CD4-positive, alpha-beta T cell treated with Interleukin-17A for 4 hours (primary cell): ENCODE results near the gene CCDC24.

Experiments used
- DNase-seq: peaks from one replicate; pipeline ENCODE4 v3.0.0-alpha.2; 2020; ENCODE audit warnings: mixed read lengths

The CCDC24 gene

DNA sequence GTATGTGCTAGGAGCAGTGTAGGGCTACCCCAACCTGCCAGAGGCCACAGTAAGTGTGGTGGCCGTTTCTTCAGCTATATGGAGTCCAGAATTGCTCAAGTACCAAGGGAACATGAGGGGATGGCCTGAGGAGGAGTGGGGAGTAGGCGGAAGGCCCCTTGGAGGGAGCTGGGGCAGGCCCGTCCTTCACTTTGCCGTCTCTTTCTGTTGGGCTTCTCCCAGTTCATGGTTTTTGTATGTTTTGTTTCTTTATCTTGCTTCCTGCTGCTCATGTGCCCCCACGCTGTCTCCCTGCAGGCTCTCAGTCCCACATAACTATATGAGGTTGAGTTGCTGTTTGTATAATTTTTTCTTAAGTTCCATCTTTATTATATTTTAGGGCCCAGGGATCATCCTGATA is 27.5 kb upstream of the CCDC24 start:
- no peak for DNase-seq

DNA sequence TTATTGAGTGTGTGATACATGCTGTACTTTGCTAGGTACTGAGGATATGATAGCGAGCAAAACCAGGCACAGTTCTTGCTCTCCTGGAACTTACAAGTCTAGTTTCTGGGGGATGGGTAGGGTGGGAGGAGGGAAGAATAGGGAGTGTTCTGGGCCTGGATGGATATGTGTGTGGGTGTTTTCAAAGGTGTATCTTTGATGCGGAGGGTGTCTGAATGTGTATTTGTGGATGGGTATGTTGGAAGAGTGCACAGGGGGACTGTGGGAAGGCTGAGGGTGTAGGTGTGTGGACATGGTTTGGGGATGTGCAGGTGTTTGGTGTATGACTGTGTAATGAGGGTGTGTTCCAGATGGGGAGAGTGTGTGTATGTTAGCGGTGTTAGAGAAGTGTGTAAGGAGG is 26.1 kb upstream of the CCDC24 start:
- DNase-seq, result no peak

GRCh38 chr1:43968348-43968948 is 23.0 kb upstream of the CCDC24 start:
- peak; percentile 44 for DNase-seq

DNA sequence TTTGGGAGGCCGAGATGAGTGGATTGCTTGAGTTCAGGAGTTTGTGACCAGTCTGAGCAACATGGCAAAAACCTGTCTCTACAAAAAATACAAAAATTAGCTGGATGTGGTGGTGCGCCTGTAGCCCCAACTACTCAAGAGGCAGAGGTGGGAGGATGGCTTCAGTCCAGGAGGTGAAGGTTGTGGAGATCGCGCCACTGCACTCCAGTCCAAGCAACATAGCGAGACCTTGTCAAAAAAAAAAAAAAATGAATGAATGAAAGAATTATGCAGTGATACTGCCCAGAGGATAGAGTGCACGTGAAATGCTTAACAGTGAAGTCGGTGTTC is 22.0 kb upstream of the CCDC24 start:
- no peak for DNase-seq

DNA sequence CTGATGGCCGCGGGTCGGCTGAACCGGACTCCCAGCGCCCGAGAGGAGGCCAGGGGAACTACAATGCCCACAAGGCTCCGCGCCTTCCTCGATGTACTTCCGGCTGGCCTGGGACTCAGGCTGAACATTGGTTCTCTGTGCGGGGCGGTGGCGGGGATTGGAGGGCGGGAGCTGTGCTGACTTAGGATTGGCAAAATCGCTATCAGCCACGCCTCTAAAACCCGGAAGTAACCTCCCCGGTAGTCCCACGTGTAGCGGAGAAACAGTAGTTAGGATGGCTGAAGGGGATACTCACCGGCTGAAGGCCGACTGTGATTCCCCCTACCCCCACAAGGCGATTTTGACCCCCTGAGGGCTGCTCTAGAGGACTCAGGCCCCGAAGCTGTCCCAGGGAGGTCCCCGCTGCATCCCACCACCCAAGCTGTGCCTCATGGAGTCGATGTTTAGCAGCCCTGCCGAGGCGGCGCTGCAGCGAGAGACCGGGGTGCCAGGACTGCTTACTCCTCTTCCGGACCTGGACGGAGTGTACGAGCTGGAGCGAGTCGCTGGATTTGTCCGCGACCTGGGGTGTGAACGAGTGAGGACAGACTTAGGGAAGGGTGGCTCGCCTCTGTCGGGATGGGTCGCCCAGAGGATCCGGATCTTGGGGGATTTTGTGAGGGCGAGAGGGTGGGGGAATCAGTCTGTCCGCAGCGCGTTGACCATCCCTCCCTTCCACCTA is 21.5 kb upstream of the CCDC24 start, which contains the start of gene DPH2:
Gene DPH2 (plus strand): TSS at position 265 of the 721 bp plus-strand sequence. CDS start 166 bp downstream, at position 431.
- DNase-seq, result peak; percentile 96

- no peak for DNase-seq
Observed at GRCh38 chr1:43970502-43970901, 20.9 kb upstream of the CCDC24 start.

- no peak for DNase-seq
Observed at GRCh38 chr1:43970911-43971310, 20.5 kb upstream of the CCDC24 start.

DNA sequence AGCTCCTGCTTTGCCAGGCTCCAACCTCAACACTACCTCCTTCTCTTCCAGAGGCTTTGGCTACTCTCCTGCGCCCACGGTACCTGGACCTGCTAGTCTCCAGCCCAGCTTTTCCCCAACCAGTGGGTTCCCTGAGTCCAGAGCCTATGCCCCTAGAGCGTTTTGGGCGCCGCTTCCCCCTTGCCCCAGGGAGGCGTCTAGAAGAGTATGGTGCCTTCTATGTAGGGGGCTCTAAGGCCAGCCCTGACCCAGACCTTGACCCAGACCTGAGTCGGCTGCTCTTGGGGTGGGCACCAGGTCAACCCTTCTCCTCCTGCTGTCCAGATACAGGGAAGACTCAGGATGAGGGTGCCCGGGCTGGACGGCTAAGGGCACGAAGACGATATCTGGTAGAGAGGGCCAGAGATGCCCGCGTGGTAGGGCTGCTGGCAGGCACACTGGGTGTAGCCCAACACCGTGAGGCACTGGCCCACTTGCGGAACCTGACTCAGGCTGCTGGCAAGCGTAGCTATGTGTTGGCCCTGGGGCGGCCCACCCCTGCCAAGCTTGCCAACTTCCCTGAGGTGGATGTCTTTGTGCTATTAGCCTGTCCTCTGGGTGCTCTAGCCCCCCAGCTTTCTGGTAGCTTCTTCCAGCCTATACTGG is 19.9 kb upstream of the CCDC24 start:
- DNase-seq, result no peak

DNA sequence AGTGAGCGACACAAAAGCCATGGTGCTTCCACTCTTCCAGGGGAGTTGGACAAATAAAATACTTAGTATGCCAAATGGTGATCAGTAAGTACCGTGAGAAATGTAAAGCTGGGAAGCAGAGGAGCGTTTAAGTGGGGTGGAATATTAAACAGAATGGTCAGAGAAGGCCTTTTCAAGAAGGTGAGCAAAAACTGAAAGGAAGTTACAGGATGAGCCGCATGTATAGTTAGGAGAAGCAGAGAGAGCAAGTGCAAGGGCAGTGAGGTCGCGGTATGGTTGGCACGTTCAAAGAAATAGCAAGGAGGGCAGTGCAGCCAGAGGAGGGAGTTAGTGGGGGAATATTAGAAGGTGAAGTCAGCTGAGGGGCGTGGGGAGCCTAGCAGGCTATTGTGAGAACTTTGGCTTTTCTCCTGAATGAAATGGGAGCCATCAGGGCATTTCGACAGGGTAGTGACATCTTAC is 17.4 kb upstream of the CCDC24 start:
- no peak for DNase-seq

DNA sequence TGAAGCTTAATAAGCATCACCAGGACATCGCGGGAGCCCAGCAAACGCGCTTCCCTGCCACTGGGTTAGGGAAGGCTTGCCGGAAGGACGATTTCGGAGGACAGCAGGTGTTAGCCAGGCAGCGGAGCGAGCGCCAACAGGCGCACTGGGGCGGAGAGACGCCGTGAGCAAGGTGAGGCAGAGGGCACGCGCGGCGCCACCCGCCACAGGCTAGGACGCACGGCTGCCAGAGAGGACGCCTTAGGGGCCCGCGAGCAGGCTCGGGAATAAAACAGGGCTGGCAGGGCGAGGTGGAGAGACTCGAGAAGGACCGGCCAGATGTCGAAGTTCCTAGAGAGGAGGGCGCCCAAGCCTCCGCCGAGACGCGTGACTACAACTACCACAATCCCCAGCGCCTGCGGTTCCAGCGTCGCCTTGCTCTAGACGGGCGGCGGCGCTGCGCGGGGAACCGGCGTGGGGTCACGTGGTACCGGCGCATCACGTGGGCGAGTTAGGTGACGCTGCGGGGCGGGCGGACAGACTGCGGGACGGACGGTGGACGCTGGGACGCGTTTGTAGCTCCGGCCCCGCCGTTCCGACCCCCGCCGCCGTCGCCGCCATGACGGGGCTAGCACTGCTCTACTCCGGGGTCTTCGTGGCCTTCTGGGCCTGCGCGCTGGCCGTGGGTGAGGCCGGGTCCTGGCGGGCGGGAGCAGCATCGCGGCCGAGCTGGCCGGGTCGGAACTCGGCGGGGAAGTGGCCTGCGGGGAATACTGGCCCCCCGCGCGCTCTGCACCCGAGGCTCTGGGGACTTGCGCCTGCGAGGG is 16.8 kb upstream of the CCDC24 start, which contains the start of gene ATP6V0B:
Gene ATP6V0B (plus strand): TSS at position 518 of the 806 bp plus-strand sequence. CDS start 81 bp downstream, at position 599.
- DNase-seq, result peak; percentile 95

DNA sequence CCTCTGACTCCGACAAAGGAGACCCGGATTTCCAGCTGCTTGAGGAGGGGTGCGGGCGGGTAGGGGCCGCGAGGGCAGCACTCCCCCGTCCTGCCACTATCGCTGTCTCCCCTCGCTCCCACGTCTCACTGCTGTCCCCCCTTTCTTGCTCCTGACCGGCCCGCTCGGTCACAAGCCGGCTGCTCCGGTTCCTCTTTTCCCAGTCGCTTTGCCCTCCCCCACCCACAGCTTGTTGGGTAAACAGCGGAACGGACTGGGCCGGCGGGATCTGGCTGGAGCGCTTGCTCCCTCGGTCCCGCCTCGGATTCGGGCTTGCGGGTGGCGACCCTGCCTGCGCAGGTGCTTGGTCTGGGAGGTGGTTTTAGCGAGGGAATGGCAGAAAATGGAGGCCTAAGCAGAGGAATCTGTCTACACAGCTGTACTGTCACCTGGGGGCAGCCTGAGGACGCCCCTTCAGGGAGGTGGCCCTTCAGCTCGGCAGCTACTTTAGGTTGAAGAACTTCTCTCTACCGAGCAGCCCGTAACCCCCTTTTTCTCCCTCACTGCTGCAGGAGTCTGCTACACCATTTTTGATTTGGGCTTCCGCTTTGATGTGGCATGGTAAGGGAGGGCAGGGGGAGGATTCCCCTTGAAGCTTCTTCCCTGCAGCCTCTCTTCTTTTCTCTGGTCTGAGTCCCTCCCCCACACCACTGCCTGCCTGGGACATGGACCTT is 16.0 kb upstream of the CCDC24 start:
- DNase-seq, result peak; percentile 59

DNA sequence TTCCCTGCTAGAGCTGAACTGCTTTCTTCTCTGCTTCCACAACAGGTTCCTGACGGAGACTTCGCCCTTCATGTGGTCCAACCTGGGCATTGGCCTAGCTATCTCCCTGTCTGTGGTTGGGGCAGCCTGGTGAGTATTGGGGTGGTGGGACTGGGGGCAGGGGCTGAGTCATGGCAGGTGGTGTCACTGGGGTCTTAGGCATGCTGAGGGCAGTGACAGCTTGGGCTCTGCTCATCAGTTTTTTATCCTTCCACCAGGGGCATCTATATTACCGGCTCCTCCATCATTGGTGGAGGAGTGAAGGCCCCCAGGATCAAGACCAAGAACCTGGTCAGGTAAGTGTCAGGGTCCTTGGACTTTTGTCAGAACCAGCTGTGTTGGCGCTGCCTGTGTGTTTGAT is 15.4 kb upstream of the CCDC24 start:
- DNase-seq, result no peak

DNA sequence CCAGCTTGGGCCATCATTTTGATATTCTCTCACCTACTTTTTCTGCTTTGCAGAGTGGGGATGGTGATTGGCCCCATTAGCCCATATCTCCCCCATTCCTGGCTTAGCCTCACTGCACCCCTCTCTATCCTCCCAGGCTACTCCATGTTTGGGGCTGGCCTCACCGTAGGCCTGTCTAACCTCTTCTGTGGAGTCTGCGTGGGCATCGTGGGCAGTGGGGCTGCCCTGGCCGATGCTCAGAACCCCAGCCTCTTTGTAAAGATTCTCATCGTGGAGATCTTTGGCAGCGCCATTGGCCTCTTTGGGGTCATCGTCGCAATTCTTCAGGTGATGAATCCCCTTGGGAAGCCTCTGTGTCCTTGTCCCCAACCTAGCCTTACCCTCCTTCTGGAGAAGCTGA is 14.5 kb upstream of the CCDC24 start:
- no peak for DNase-seq

DNA sequence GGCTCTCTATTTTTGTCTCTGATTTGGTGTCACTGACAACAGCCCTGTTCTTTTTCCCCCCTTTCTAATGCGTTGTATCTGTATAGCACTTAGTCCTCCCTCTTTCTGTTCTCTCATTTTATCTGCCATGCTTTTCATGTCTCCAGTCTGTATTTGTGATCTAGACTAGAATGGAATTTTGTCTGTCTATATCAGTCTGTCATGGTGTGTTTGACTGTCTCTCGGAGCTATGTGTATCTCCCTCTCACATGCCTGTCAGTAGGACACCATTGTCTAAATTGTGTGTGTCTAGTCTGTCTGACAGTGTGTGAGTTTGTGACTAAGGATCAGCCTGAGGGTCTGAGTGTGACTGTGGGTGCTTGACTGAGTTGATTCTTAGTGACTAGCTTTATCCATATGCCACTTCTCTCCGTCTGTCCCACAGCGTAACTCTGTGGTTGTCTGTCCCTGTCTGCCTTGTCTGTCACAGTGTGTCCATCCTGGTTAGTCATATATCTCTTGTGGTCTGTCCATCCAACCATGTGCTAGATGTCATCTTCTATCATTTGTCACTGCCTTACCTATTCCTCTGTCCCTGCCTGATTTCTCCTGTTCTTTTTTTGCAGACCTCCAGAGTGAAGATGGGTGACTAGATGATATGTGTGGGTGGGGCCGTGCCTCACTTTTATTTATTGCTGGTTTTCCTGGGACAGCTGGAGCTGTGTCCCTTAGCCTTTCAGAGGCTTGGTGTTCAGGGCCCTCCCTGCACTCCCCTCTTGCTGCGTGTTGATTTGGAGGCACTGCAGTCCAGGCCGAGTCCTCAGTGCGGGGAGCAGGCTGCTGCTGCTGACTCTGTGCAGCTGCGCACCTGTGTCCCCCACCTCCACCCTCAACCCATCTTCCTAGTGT is 13.8 kb upstream of the CCDC24 start:
- no peak for DNase-seq

DNA sequence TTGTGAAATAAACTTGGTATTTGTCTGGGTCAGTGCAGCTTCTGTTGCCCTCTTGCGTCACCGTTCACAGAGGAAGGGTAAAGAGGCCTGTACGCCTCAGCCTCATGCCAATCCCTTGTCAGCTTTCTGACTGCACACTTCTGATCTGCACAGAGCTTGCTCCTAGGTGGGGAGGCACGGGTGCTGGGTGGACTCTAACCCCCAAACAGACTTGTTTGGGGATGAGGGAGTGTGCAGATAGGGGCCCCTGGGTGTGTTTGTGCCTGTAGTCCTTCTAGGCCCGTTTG is 13.2 kb upstream of the CCDC24 start:
- no peak for DNase-seq

DNA sequence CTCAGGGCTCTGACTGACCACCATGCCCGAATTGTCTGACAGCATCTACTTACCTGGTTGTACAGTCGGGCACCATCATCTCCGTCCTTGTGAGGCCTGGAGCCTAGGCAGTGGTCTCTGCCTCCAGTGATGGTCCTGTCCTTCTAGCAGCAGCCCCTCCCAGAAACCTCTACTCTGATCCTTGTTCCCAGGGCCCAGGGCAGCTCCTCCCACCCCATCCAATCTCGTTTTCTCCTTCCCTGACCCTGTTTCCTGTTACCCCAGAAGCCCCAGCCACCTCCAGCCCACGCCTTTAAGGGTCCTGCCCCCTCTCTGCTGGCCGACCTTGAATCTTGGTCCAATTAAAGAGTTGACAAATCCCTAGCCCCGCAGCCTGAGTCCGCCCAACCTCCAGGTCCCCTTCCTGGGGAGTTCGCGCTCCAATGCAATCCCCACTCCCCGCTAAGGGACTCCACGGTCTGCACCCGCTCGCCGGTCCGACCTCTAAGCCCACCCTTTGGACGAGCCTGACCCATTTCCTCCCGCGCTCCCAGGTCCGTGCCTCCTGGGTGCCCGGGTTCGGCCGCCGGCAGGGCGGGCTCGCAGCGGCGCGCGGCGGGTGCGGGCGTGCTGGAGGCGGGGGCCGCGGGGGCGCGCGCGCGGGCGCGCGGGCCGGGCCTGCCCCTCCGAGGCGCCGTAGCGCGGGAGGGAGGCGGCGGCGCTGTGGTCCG is 12.7 kb upstream of the CCDC24 start, which contains the start of gene B4GALT2:
Gene B4GALT2 (plus strand): TSS at position 660 of the 710 bp plus-strand sequence. CDS start 1,951 bp downstream, outside the sequence.
- DNase-seq, result peak; percentile 29

DNA sequence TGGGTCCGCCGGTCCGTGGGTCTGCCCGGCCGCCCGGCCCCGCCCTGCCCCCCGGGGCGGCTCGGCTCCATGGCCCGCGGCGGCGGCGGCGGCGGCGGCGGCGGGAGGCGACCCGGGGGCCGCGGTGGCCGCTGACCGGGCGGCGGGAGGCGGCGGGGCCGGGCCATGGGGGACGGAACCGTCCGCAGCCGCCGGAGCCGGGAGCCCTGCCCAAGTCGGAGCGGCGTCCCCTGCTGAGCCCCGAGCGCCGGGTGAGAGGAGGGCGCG is 12.2 kb upstream of the CCDC24 start:
- no peak for DNase-seq

GRCh38 chr1:43979528-43980254 is 11.7 kb upstream of the CCDC24 start:
- DNase-seq, result peak; percentile 11

GRCh38 chr1:43980255-43981134 is 10.9 kb upstream of the CCDC24 start:
- DNase-seq, result no peak
